ENCODE data around the gene COL7A1.

- TF ChIP-seq POLR2AphosphoS5 (IDR thresholded peaks at IDR 0.05; ENCODE audit: borderline replicate concordance, low read depth, low read length) (no peak), EZH2 (IDR thresholded peaks at IDR 0.05) (no peak)
Measured at GRCh38 chr3:48514431-48515227, 80.5 kb downstream of the COL7A1 start.

Data from SK-N-MC (cell line).